Effector CD4-positive, alpha-beta T cell (primary cell): ENCODE results near the gene ANKMY1.

Source experiments
- DNase-seq: peaks from one replicate; pipeline ENCODE4 v3.0.0-alpha.2; 2020

The ANKMY1 gene

GRCh38 chr2:240593703-240594451, 36.1 kb upstream of the ANKMY1 start:
- DNase-seq, result no peak

- DNase-seq, result no peak
These were observed 35.4 kb upstream of the ANKMY1 start for GRCh38 chr2:240593026-240593702.

GRCh38 chr2:240591784-240592183, 34.0 kb upstream of the ANKMY1 start:
- DNase-seq, result no peak

GRCh38 chr2:240591226-240591625, 33.4 kb upstream of the ANKMY1 start:
- no peak for DNase-seq

- DNase-seq, result no peak
These were observed 32.9 kb upstream of the ANKMY1 start for GRCh38 chr2:240590681-240591111.

GRCh38 chr2:240589850-240590525, 32.2 kb upstream of the ANKMY1 start:
- no peak for DNase-seq

GRCh38 chr2:240589375-240589774, 31.6 kb upstream of the ANKMY1 start:
- DNase-seq, result no peak

GRCh38 chr2:240588669-240589068, 30.9 kb upstream of the ANKMY1 start:
- no peak for DNase-seq

- no peak for DNase-seq
These were observed 30.3 kb upstream of the ANKMY1 start for GRCh38 chr2:240588006-240588655.

- peak; percentile 46 for DNase-seq
These were observed 29.4 kb upstream of the ANKMY1 start for GRCh38 chr2:240586919-240587800.

GRCh38 chr2:240586198-240586918, 28.6 kb upstream of the ANKMY1 start, which contains the start of gene CAPN10:
CAPN10 (plus strand) TSS chr2:240586734; CDS start chr2:240586912, 178 bp downstream.
- peak; percentile 98 for DNase-seq

- no peak for DNase-seq
These were observed 28.0 kb upstream of the ANKMY1 start for GRCh38 chr2:240585681-240586197.

GRCh38 chr2:240585101-240585500, 27.3 kb upstream of the ANKMY1 start:
- no peak for DNase-seq

GRCh38 chr2:240584486-240585031, 26.8 kb upstream of the ANKMY1 start:
- DNase-seq, result no peak

- DNase-seq, result no peak
These were observed 26.0 kb upstream of the ANKMY1 start for GRCh38 chr2:240583774-240584173.

GRCh38 chr2:240582781-240583180, 25.0 kb upstream of the ANKMY1 start:
- DNase-seq, result no peak

GRCh38 chr2:240581811-240582210, 24.0 kb upstream of the ANKMY1 start:
- DNase-seq, result no peak

- DNase-seq, result peak; percentile 74
These were observed 22.2 kb upstream of the ANKMY1 start for GRCh38 chr2:240579771-240580614.

- DNase-seq, result no peak
These were observed 21.4 kb upstream of the ANKMY1 start for GRCh38 chr2:240579071-240579762.
